HG03460 (cell line): ENCODE results near the gene TPCN1.
A peak's percentile ranks its signal among the peaks of the same experiment; 100 is the strongest.
"Not testable (repeated sequence)": the region's sequence is repeated elsewhere in the genome, so short reads cannot be mapped to it uniquely, and the experiment has no call there.

Source experiments
- ATAC-seq: cut with Tn5 transposase; IDR thresholded peaks from one replicate; pipeline ENCODE4 v1.9.1; 2021; ENCODE audit not compliant: unreplicated experiment

The TPCN1 gene

DNA sequence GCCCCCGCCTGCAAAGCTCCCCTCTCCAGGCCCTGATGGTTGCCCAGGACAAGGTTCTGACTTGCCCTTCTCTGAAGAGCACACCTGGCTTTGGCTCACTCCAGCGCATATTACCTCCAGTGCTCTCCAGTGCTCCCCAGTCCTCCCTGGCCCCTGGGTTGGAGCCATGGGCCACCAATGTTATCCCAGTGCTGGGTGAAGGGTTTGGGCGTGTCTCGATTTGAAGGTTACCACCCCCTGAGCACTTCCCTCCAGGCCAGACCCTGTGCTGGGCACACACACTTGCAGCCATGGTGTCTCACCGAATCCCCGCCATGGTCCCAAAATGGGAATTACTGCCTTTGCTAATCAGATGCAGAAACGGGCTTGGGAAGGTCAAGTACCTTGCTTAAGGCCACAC lies 24.7 kb upstream of the TPCN1 start:
- ATAC-seq = no peak

DNA sequence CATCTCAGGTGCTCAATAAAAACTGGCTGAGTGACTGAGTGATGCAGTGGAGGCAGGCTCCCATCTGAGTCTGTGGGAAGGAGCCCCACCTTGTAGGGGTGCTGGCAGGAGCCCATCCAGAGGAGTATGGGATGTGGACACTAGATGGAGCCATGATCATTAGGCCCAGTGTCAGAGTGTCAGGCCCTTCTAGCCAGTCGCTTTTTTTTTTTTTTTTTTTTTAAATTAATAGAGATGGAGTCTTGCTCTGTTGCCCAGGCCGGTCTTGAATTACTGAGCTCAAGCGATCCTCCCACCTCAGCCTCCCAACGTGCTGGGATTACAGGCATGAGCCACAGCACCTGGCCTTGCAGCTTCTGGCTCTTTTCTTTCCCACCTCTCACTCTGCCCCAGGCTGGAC lies 24.3 kb upstream of the TPCN1 start:
- peak; percentile 70 for ATAC-seq

DNA sequence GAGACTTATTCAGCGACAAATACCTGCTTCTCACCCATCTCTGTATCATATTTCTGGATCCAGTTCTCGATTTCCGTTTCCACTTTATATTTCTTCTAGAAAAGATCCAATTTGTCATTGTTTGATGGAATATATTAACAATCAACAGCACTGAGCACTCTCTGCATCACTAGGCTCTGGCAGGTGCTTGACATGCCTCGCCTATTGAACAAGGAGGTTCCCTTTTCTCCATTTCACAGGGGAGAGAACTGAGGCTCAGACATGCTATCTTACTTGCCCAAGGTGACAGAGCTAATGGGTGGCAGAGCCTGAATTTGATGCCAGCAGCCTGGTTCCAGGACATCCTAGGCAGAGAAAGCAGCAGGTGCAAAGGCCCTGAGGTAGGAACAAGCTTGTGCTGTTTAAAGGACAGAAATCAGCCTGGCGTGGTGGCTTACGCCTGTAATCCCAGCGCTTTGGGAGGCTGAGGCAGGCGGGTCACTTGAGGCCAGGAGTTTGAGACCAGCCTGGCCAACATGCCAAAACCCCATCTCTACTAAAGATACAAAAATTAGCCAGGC lies 23.7 kb upstream of the TPCN1 start:
- no peak for ATAC-seq

DNA sequence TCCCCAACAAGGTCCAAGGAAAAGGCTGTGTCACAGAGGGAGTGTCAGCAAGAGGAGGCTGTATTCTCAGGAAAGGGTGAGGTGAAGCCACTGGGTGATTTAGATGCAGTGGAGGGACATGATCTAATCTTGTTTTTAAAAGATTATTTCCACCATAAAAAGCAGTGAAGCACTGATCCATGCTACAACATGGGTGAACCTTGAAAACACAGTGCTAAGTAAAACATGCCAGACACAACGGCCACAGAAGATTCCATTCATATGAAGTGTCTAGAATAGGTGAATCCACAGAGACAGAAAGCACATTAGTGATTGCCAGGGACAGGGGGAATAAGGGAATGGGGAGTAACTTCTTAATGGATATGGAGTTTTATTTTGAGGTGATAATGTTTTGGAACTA lies 23.0 kb upstream of the TPCN1 start:
- no peak for ATAC-seq

DNA sequence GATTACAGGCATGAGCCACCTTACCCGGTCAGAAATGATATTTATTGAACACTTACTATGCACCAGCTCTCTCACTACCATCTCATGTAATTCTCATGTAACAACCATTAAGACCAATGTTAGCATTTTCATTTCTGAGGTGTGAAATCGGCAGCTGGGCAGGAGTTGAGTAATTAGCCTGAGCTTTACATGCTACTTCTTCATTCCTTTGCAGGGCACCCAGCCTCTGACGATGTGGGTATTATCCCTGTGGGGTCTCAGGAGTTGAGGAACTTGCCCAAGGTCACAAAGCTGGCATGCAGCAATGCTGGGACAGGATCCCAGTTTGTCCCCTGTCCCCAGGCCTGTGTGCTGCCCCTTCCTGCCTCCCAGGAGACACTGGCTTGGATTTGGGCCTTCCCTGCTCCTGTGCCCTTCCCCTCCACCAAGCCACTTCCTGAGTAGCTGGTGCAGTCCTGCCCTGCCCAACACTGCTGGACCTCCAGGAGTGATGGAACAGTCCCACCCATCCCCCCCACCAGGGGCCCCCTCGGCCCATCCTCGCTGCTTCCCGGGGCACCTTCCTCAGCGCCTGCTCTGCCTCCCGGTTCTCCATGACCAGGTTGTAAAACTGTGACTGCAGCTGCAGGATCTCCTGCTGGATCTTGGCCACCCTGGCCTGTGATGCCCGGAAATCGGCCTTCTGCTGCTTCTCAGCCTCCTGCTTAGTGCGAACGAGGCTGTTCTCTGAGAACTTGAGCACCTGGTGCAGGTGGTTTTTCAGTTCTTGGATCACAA lies 21.1 kb upstream of the TPCN1 start:
- no peak for ATAC-seq

DNA sequence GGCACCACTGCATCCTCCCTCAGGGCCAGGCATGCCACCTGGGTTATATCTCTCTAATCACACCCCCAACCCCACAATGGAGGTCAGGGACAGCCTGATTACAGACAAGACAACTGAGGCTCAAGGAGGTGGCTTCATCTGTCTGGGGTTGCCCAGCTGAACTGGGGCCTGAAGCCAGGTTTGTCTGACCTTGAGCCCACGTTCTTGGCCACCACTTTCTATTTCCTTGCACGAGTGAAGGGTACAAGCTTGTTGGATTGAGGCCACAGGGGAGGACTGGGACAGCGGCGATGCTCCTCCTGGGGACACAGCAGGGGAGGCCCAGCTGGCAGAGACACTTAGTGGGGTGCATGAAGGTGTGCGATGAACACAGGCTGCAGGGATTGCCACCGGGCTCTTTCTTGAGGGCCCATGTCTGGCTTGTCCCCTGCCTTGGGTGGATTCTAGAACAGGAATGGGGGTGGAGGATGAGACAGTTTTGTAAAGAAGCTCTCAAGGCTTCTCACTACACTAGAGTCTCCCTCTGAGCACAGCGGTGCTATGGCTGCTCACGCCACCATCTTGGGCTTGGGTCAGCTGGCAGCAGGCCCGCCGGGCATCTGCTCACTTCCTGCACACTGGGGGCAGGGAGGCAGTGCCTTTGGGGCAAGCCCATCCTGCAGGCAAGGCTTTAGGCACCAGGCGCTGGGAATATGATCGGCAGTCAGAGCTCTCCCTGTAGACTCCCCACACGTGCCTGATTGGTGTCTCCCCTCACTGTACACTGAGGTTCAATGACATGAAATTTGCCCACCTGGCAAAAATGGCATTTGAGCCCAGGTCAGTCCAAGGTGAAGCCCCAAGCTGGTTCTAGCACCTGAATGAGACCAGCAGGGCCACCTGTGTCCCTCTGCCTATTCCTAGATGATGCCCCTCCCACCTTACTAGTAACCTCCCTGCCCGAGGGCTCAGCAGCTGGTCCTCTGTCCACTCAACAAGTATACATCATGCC lies 19.8 kb upstream of the TPCN1 start:
- ATAC-seq = no peak

DNA sequence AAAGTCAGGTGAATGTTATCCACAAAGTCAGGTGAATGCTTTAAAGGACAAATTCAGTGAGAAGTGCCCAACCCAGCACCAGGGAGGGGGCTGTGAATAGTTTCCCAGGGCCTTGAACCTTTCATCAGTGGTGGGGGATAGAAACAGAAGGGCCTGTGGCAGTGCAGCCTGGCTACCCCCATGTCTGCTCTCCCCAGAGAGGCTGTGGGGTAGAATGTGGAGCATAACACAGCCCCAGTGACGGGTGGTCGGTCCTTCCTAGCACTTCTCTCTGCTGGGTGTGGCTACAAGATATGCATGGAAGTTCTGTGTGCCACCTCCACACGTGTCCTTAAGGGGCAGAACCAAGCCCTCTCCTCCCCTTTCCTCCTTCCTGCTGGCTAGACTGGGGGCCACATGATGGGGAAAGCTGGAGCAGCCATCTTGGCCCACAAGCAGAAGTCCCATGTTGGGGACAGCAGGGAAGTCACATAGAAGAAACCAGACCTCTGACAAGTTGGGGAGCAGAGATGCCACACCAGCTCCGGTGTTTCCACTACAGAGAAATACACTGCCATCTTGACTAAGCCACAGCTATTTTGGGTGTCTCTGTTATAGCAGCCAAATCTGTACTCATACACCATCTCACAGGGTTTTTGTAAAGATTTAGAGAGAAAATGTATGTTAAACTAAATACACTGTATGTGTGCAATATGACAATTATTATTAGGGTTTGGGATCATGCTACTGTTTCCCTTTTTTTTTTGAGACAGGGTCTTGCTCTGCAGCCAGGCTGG lies 18.8 kb upstream of the TPCN1 start:
- no peak for ATAC-seq

DNA sequence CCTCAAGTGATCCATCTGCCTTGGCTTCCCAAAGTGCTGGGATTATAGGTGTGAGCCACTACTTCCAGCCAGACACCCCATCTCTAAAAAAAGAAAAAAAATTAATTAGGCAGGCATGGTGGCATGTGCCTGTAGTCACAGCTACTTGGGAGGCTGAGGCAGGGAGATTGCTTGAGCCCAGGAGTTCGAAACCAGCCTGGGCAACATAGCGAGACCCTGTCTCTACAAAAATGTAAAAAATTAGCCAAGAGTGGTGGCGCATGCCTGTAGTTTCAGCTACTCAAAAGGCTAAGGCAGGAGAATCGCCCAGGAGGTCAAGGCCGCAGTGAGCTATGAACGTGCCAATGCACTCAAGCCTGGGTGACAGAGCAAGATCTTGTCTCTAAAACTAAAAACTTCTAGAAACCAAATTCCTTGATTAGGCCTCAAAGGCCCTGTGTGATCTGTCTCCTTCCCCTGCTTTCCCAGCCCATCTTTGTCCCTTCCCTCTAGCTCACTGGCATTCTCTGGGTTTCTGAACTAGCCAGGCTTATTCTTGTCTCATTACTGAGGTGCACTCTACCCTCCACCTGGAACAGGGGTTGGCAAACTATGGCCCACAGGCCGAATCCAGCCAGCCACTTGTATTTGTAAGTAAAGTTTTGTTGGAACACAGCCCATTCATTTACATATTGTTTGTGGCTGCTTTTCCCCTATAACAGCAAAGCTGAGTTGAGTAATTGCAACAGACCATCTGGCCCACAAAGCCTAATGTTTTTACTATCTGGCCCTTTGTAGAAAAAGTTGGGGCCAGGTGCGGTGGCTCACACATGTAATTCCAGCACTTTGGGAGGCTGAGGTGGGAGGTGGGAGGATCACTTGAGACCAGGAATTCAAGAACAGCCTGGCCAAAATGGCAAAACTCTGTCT lies 17.2 kb upstream of the TPCN1 start:
- no peak for ATAC-seq

DNA sequence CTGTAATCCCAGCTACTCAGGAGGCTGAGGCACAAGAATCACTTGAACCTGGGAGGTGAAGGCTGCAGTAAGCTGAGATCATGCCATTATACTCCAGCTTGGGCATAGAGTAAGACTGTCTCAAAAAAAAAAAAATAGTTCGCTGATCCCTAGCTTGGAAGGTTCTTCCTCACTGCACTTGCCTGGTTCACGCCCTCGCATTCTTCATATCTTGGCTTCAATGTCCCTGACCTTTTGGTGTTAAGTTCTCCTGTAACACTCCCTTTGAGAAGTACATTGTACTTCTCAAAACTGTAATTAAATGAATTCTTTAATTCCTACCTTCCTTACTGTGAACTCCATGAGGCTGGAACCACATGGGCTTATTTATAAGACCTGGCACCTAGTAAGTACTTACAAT lies 16.5 kb upstream of the TPCN1 start:
- ATAC-seq = no peak

DNA sequence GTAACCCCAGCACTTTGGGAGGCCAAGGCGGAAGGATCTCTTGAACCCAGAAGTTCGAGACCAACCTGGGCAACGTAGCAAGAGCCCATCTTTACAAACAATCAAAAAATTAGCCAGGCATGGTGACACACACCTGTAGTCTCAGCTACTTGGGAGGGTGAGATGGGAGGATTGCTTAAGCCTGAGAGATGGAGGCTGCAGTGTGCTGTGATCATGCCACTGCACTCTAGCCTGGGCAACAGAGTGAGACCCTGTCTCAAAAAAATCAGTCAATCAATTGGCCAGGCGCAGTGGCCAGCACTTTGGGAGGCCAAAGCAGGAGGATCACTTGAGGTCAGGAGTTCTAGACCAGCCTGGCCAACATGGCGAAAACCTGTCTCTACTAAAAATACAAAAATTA lies 14.5 kb upstream of the TPCN1 start:
- not testable (repeated sequence) for ATAC-seq

DNA sequence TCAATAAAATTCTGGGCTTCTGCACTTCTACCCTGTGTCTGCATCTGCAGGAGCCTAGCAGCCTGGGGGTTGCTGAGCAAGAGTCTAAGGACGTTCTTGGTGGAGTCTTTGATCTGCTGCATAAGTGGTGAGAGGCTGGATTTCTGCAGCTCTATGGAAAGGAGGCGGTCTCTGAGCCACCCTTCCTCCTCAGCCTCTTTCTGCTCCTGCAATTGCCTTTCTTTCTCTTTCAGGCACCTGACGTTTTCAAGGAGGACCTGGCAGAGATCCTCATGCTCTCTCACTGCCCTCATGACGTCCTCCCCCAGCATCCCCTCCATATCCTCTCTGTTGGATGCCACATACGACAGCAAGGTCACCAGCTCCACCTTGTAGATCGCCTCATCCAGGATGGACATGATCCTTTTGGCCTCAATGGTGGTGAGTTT lies 13.6 kb upstream of the TPCN1 start:
- no peak for ATAC-seq

DNA sequence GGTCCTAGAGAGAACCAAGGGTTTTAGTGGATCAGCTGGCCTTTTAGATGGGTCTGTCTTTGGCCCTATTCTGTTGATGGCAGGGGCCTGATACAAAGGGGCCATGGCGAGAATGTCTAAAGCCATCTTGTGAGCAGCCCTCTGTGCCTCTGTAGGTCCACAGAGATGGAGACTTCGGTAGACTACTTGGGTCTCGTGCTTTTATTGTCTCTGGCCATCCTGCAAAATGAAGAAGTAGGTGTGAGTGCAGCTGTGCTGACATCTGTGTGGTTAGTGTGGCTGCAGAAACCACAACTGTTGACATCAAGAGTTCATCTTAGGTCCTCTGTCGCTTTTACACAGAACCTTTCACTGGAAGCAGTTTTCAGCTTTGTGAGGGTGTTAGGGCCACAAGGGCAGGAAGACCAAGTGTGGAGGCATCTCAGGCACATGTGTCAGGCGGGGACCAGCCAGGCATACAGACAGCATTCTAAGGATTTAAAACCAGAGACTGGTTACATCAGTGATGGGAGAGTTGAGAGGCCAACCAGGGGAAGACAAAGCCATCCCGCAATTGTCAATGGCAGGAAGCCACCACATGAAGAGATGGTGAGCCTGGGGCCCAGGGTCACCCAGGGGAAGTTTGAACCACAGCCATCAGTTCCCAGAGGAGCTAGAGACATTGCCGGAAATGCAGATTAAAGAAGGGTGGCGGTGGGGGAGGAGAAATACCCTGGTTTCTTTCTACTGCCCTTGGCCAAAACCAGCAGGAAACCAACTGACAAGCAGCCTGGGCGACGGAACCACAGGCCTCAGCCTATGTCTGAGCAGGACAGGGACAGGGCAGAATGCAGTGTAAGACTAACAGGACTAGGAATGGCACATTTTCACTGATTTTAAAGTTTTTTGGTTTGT lies 13.0 kb upstream of the TPCN1 start:
- ATAC-seq = peak; percentile 75

DNA sequence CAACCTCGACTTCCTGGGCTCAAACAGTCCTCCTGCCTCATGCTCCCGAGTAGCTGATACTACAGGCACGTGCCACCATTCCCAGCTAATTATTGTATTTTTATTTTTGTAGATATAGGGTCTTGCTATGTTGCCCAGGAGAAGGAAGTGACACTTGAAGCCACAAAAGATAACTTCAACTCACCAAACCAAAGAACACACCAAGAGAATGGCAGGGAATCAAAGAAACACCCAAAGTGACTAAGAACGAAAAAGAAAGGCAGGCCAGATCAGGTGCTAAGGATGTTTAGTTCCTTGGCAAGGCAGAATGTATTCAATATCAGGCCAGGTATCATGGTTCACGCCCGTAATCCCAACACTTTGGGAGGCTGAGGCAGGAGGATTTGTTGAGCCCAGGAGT lies 10.1 kb upstream of the TPCN1 start:
- no peak for ATAC-seq

DNA sequence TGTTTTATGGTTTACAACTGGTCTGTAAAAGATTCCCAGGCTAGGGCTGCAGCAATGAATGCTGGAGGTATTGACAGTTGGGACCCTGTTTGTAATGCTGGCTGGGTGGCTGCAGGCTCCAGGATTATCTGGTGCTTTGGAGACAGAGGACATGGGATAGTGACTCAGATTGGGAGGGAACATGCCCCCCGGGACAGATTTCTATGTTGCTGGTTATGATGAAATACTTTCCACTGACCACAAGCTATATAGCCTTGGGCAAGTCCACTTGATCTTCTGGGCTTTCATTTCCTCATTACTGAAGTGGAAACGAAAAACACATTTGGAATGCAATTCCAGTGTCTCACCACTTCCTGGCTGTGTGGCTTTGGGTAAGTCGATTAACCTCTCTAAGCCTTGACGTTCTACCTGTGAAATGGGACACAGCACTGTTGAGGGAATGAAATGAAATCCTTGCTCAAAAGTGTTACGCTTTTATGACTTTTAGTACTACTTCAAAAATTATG lies 6.3 kb upstream of the TPCN1 start:
- no peak for ATAC-seq

DNA sequence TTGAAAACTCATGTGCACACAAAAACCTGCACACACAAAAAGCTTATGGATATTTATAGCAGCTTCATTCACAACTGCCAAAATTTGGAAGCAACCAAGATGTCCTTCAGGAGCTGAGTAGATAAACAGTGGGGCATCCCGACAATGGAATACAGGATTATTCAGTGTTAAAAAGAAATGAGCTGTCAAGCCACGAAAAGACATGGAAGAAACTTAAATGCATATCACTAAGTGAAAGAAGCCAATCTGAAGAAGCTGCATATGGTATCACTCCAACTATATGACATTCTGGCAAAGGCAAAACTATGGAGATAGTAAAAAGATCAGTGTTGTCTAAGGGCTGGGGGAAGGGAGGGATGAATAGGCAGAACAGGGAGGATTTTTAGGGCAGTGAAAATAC lies 5.2 kb upstream of the TPCN1 start:
- ATAC-seq = no peak

DNA sequence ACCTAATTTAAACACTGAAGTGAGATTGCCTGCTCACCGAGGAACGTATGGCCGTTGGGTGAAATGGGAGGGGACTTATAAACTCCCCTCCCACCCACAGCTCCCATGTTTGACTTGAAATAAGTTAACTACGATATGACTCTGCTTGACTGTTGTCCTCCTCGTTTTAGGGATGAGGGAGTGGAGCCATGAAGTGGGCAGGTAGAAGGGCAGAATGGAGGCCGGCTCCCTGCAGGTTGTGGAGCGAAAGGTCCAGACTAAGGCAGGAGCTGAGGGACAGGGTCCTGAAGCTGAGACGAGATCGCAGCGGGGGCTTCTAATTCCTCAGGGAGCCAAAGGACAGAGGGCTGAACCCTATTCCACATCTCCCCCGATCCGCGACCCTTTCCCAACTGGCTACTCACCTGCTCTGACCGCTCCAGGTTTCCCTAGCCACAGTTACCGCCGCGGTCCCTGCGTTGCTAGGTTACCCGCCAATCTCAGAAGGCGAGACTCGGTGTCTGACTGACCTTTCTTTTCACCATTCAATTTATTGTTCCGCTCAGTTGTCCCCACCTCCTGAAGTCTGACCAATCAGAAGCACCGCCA lies 577 bp upstream of the TPCN1 start:
- peak; percentile 0 for ATAC-seq

DNA sequence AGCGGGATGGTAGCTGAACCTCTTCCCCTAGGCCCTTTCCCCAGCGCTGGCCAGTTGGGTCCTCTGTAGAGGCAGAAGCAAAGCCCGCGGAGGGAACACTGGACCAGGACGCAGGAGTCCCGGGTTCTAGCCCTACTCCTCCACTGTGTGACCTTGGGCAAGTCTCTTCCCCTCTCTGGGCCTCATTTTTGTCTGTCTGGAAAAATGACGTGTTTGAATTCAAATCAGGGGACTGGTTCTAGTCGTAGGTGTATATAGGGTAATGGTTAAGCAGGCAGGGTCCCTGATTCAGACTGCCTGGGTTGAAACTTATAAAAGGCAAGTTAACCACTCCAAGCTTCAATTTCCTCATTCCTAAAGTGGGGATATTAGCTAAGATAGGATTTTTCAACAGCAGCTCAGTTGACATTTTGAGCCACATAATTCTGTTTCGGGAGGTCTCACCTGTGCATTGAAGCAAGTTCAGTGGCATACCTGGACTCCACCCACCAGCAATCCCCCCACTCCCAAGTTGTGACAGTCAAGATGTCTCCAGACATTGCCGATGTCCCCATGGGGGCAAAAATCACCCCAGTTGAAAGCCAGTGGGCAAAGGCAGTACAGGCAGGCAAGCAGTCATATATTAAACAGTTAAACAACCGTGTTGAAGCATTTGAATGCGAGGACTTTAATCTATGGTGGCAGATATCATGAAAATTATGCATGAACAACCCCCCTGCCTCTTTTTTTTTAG lies 899 bp downstream of the TPCN1 start:
- ATAC-seq = no peak
